NCI-H1930 (cell line): ENCODE data around the gene KRT36.

ENCODE experiments used
- DNase-seq, 2 experiments: peaks; one replicate each; lab custom pipeline; 2025; lab: John Stamatoyannopoulos, UW

KRT36 gene

GRCh38 chr17:41439375-41439774 lies 50.3 kb downstream of the KRT36 start:
- no peak for DNase-seq

GRCh38 chr17:41437769-41438168 lies 51.9 kb downstream of the KRT36 start:
- no peak for DNase-seq

- DNase-seq = no peak
These were observed 52.5 kb downstream of the KRT36 start for GRCh38 chr17:41437254-41437653.
